Neural cell (in vitro differentiated cells): ENCODE results near the gene CCNJL. TPM values are rescaled to one million over a fixed set of nuclear protein-coding genes. Genes with fewer than 3 reads are reported as not detected.

ENCODE experiments used
- H2AFZ ChIP-seq: fragments of 200-600, 300-800 bp; sonication (generic), shearing (Covaris generic); 2 replicates; pipeline ENCODE4 v1.6.0; 2014; ENCODE audit warnings: low read depth, mild to moderate bottlenecking, antibody characterized with exemption, low read length, moderate library complexity
- H3F3A ChIP-seq: fragments of 200-600 bp; shearing (Covaris generic); 2 replicates; pipeline ENCODE4 v1.6.1; 2016; ENCODE audit warnings: mild to moderate bottlenecking, moderate library complexity, mixed read lengths, antibody characterized with exemption, low read length; ENCODE audit not compliant: insufficient read depth, poor library complexity, severe bottlenecking
- H3K27ac ChIP-seq: fragments of 200-600, 300-800 bp; sonication (generic), shearing (Covaris generic); 2 replicates; pipeline ENCODE4 v1.5.1; 2014; ENCODE audit warnings: mild to moderate bottlenecking, low read length, moderate library complexity
- H3K27me3 ChIP-seq: fragments of 300-800, 200-600 bp; sonication (generic), shearing (Covaris generic); 2 replicates; pipeline ENCODE4 v1.6.0; 2014; ENCODE audit warnings: mild to moderate bottlenecking, low read depth, low read length, moderate library complexity; ENCODE audit not compliant: insufficient read depth
- H3K36me3 ChIP-seq: fragments of 300-800, 200-600 bp; sonication (generic), shearing (Covaris generic); 2 replicates; pipeline ENCODE4 v1.5.1; 2014; ENCODE audit warnings: mild to moderate bottlenecking, antibody characterized with exemption, low read length, moderate library complexity; ENCODE audit not compliant: insufficient read depth
- H3K4me2 ChIP-seq: fragments of 300-800, 200-600 bp; sonication (generic), shearing (Covaris generic); 2 replicates; pipeline ENCODE4 v1.6.0; 2014; ENCODE audit warnings: mild to moderate bottlenecking, low read length
- H3K4me3 ChIP-seq: fragments of 300-800, 200-600 bp; sonication (generic), shearing (Covaris generic); 2 replicates; pipeline ENCODE4 v1.5.1; 2014; ENCODE audit warnings: mild to moderate bottlenecking, low read length, moderate library complexity
- H3K79me2 ChIP-seq: fragments of 200-600 bp; shearing (Covaris generic); replicated peaks from 2 replicates; pipeline ENCODE4 v1.6.0; 2014; ENCODE audit warnings: mild to moderate bottlenecking, low read length, moderate library complexity; ENCODE audit not compliant: insufficient read depth
- H3K9ac ChIP-seq: fragments of 300-800, 200-600 bp; sonication (generic), shearing (Covaris generic); 2 replicates; pipeline ENCODE4 v1.6.1; 2016; ENCODE audit warnings: mild to moderate bottlenecking, low read length, mixed read lengths
- H3K9me2 ChIP-seq: fragments of 200-600 bp; shearing (Covaris generic); 2 replicates; pipeline ENCODE4 v1.6.1; 2016; ENCODE audit warnings: mild to moderate bottlenecking, low read length, mixed read lengths; ENCODE audit not compliant: insufficient read depth
- H3K9me3 ChIP-seq: fragments of 200-600, 300-800 bp; sonication (generic), shearing (Covaris generic); 2 replicates; pipeline ENCODE4 v1.6.1; 2016; ENCODE audit warnings: mild to moderate bottlenecking, mixed run types, low read length, moderate library complexity, mixed read lengths
- H4K20me1 ChIP-seq: fragments of 200-600 bp; shearing (Covaris generic); 2 replicates; pipeline ENCODE4 v1.6.1; 2016; ENCODE audit warnings: mild to moderate bottlenecking, mixed run types; ENCODE audit not compliant: insufficient read depth
- CTCF ChIP-seq: fragments of 450-650 bp; IDR thresholded peaks from 2 replicates; pipeline ENCODE4 v1.5.1; 2014; ENCODE audit warnings: antibody characterized with exemption, mild to moderate bottlenecking, moderate library complexity; ENCODE audit not compliant: poor library complexity, severe bottlenecking
- EP300 ChIP-seq: fragments of 450-650 bp; conservative IDR thresholded peaks from 2 replicates; pipeline ENCODE4 v1.6.1; 2014; ENCODE audit warnings: antibody characterized with exemption, mild to moderate bottlenecking, moderate library complexity; ENCODE audit not compliant: poor library complexity, severe bottlenecking
- EZH2 ChIP-seq: fragments of 200-600, 300-800 bp; shearing (Covaris generic), sonication (generic); IDR thresholded peaks from 2 replicates; pipeline ENCODE4 v1.6.1; 2014; ENCODE audit warnings: antibody characterized with exemption, low read length, borderline replicate concordance, mild to moderate bottlenecking; ENCODE audit not compliant: insufficient read depth, poor library complexity, severe bottlenecking
- MXI1 ChIP-seq: fragments of 450-650 bp; conservative IDR thresholded peaks from 2 replicates; pipeline ENCODE4 v1.6.1; 2014; ENCODE audit warnings: antibody characterized with exemption, mild to moderate bottlenecking; ENCODE audit not compliant: poor library complexity, severe bottlenecking
- POLR2AphosphoS5 ChIP-seq: IDR thresholded peaks from 2 replicates; pipeline ENCODE4 v1.6.1; 2012
- RAD21 ChIP-seq: fragments of 450-650 bp; conservative IDR thresholded peaks from 2 replicates; pipeline ENCODE4 v1.6.1; 2014; ENCODE audit warnings: antibody characterized with exemption, mild to moderate bottlenecking, moderate library complexity
- REST ChIP-seq: IDR thresholded peaks from 2 replicates; pipeline ENCODE4 v1.6.1; 2012; ENCODE audit warnings: borderline replicate concordance
- SMC3 ChIP-seq: fragments of 450-650 bp; conservative IDR thresholded peaks from 2 replicates; pipeline ENCODE4 v1.6.1; 2014; ENCODE audit warnings: antibody characterized with exemption, mild to moderate bottlenecking, moderate library complexity; ENCODE audit not compliant: poor library complexity
- TAF1 ChIP-seq: IDR thresholded peaks from 2 replicates; pipeline ENCODE4 v1.6.1; 2012; ENCODE audit warnings: low read depth
- polyA plus RNA-seq: library from polyadenylated mRNA; depleted of rRNA; stranded (reverse); fragments of >200 nt; gene quantifications from 2 replicates; pipeline ENCODE4 v1.2.3, GENCODE V29; 2014
- small RNA-seq, 3 experiments: library from RNA; depleted of rRNA; stranded (forward); fragments of <200 nt; gene quantifications; one replicate each; pipeline ENCODE3, GENCODE V24; 2012

CCNJL gene
- polyA plus RNA-seq, 1 donor from 2014 or later, result 0.84 TPM

GRCh38 chr5:160207061-160207460 lies 105.3 kb downstream of the CCNJL start:
- Histone ChIP-seq H2AFZ (no peak overlapping the region), H4K20me1 (no peaks in the 10 kb centered on the region), H3K79me2 (no peaks in the 10 kb centered on the region), H3K4me3 (no peak overlapping the region), H3K4me2 (no peak overlapping the region), H3K36me3 (no peaks in the 10 kb centered on the region), H3K9ac (no peak overlapping the region), H3K9me3 (no peaks in the 10 kb centered on the region), H3K27ac (no peak overlapping the region), H3K9me2 (no peaks in the 10 kb centered on the region), H3F3A (no peaks in the 10 kb centered on the region), H3K27me3 (no peaks in the 10 kb centered on the region)
- no peak for TF ChIP-seq CTCF
- TF ChIP-seq MXI1, result no peak
- no peak for TF ChIP-seq EZH2
- no peak for TF ChIP-seq RAD21
- no peak for TF ChIP-seq POLR2AphosphoS5
- TF ChIP-seq TAF1, result no peak
- no peak for TF ChIP-seq SMC3
- no peak for TF ChIP-seq REST
- TF ChIP-seq EP300, result no peak

Small RNA genes lying within 50 kb of the gene (small RNA-seq; reads per million reads assigned to genes)
- 0 reads per million in 3 experiments for gene AC112191.3

Other genes with a start within 250 kb of the CCNJL start
- 37.2 and 50.3 TPM in 2 replicates for gene PWWP2A, start 193.1 kb downstream of the CCNJL start, polyA plus RNA-seq
- 3.6 TPM in 1 of 2 replicates, not detected in the other for gene FABP6, start 83.1 kb downstream of the CCNJL start, polyA plus RNA-seq
- gene C1QTNF2, start 58.1 kb upstream of the CCNJL start, polyA plus RNA-seq, result 0.09 TPM in 1 of 2 replicates, not detected in the other
- 21.6 and 22.6 TPM in 2 replicates for gene FAM200C, start 87.5 kb upstream of the CCNJL start, polyA plus RNA-seq
- 77.9 and 82.2 TPM in 2 replicates for gene SLU7, start 106.5 kb upstream of the CCNJL start, polyA plus RNA-seq
- 42.6 and 43.2 TPM in 2 replicates for gene PTTG1, start 109.3 kb upstream of the CCNJL start, polyA plus RNA-seq